ENCODE results near the gene KRT81. TPM values are rescaled to one million over a fixed set of nuclear protein-coding genes. Genes with fewer than 3 reads are reported as not detected.

Gene KRT81
- total and polyA plus RNA-seq, 2 of the 4 experiments (the other 2 are of a cell fraction): under 0.01 to 0.05 TPM

GRCh38 chr12:52332381-52332780, 41.0 kb upstream of the KRT81 start:
- no TSS peak for BruUV-seq (replicated peaks)
- Histone ChIP-seq H4K5ac (ENCODE audit: low read depth, low read length) (no peak overlapping the region), H3K27ac (ENCODE audit: insufficient read depth, low read length) (no peak overlapping the region), H3K4ac (ENCODE audit: low read depth, low read length) (no peak overlapping the region), H4K8ac (ENCODE audit: low read depth in 2 of 2, low read length in 2 of 2) (no peak overlapping the region), H3K23ac (ENCODE audit: low read depth, low read length) (no peak overlapping the region), H3K9me1 (ENCODE audit: insufficient read depth, low read length) (no peaks in the 10 kb centered on the region), H2AK9ac (replicated peaks; ENCODE audit: low read depth, low read length, poor library complexity) (no peak overlapping the region), H2BK20ac (ENCODE audit: low read depth, low read length) (no peak overlapping the region), H4K91ac (ENCODE audit: insufficient read depth, low read depth, low read length) (no peak overlapping the region), H2BK120ac (ENCODE audit: low read depth, low read length) (no peak overlapping the region), H4K20me1 (ENCODE audit: insufficient read depth, low read length) (no peaks in the 10 kb centered on the region), H3K18ac (ENCODE audit: low read depth, low read length) (no peak overlapping the region), H3K14ac (replicated peaks; ENCODE audit: low read depth, low read length) (no peak overlapping the region), H2AK5ac (ENCODE audit: low read depth, low read length) (no peak overlapping the region), H3K4me2 (ENCODE audit: low read depth, low read length) (no peak overlapping the region), H3K9me3 (ENCODE audit: control insufficient read depth, insufficient read depth, low read length) (peaks cover 5% of the 10 kb centered on the region; the same call in 1 of the 2 replicates), H2BK5ac (ENCODE audit: low read depth, low read length, poor library complexity, severe bottlenecking) (no peak overlapping the region), H2AFZ (replicated peaks; ENCODE audit: low read length, poor library complexity) (no peak overlapping the region), H3K27me3 (ENCODE audit: control insufficient read depth, insufficient read depth, low read length) (peaks cover 39% of the 10 kb centered on the region), H3K4me1 (ENCODE audit: control insufficient read depth, insufficient read depth, low read length) (no peaks in the 10 kb centered on the region), H3K79me1 (ENCODE audit: low read depth in 1 of 2, low read length in 2 of 2) (no peaks in the 10 kb centered on the region), H2BK15ac (ENCODE audit: low read depth, low read length) (no peak overlapping the region), H3K4me3 (ENCODE audit: insufficient read depth, low read depth, low read length) (no peak overlapping the region), H3K36me3 (ENCODE audit: control insufficient read depth, insufficient read depth, low read length) (no peaks in the 10 kb centered on the region), H3K56ac (ENCODE audit: extremely low read depth, insufficient read depth, low read length) (no peak overlapping the region), H3K9ac (ENCODE audit: low read depth, low read length) (no peak overlapping the region)
- intact Hi-C loops (cut with micrococcal nuclease): no loop called here
- ATAC-seq (ENCODE audit: low read depth) (no peak), DNase-seq (no peak)
- ChIA-PET POLR2A (ENCODE audit: unreplicated experiment) (no interaction called here), CTCF (no interaction called here)
- TF ChIP-seq MXI1 (IDR thresholded peaks at IDR 0.05; ENCODE audit: borderline replicate concordance, low read depth, low read length) (no peak), RFX5 (IDR thresholded peaks at IDR 0.05; ENCODE audit: low read depth, low read length) (no peak), MAFK (IDR thresholded peaks at IDR 0.05; ENCODE audit: low read depth, low read length) (no peak), RCOR1 (IDR thresholded peaks at IDR 0.05; ENCODE audit: insufficient replicate concordance, low read length) (no peak), POLR2A (IDR thresholded peaks at IDR 0.05; ENCODE audit: low read depth, low read length) (no peak), SMC3 (IDR thresholded peaks at IDR 0.05; ENCODE audit: low read depth, low read length) (no peak), ELK1 (IDR thresholded peaks at IDR 0.05; ENCODE audit: borderline replicate concordance, low read depth, low read length) (no peak), CHD1 (IDR thresholded peaks at IDR 0.05; ENCODE audit: low read depth, low read length) (no peak), CTCF (conservative IDR thresholded peaks at IDR 0.05; ENCODE audit: low read depth, low read length) (no peak), CEBPB (IDR thresholded peaks at IDR 0.05; ENCODE audit: low read depth, low read length) (no peak), MAZ (IDR thresholded peaks at IDR 0.05; ENCODE audit: borderline replicate concordance, low read depth, low read length) (no peak), FOS (IDR thresholded peaks at IDR 0.05; ENCODE audit: low read depth, low read length) (no peak), BHLHE40 (IDR thresholded peaks at IDR 0.05; ENCODE audit: low read depth, low read length) (no peak), USF2 (IDR thresholded peaks at IDR 0.05; ENCODE audit: low read depth, low read length) (no peak)
- WGBS, 2 experiments (ENCODE audit: extremely low coverage in 2 of 2, insufficient read length in 1 of 2): no CpG with 5 or more reads among the region's 1 CpG
- dilution Hi-C loops (cut with HindIII; ENCODE audit: low sequenced_read_pairs, unreplicated experiment): no loop called here
- in situ Hi-C loops (cut with MboI; ENCODE audit: low sequenced_read_pairs): no loop called here

Data from IMR-90 (cell line).